Fibroblast of skin of right quadriceps (primary cell): ENCODE results near the gene TENM4.
A peak's percentile ranks its signal among the peaks of the same experiment; 100 is the strongest.

Source experiments
- DNase-seq: peaks from one replicate; pipeline ENCODE4 v3.0.0-alpha.2; 2013

Gene TENM4

GRCh38 chr11:79336797-79337517 is 103.9 kb downstream of the TENM4 start:
- no peak for DNase-seq

DNA sequence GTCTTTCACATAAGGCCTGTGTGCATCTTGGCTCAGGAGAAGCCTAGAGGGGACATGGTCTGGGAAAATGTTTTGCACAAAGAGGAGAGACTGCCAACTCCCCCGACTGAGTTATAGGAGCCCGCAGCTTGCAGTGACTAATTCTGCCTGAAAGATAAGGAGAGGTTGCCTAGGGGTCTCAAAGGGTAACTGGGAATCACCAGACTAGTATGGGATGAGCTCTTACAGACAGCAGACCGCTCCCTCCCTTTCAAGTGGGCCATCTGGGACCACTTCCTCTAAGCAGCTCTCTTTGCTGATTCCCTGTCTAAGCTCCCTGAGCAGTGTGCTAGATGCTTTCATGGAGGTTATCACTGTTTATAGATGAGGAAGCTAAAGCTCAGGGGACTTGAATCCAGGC is 105.1 kb downstream of the TENM4 start:
- DNase-seq, result no peak

GRCh38 chr11:79333355-79333754 is 107.5 kb downstream of the TENM4 start:
- DNase-seq, result no peak

DNA sequence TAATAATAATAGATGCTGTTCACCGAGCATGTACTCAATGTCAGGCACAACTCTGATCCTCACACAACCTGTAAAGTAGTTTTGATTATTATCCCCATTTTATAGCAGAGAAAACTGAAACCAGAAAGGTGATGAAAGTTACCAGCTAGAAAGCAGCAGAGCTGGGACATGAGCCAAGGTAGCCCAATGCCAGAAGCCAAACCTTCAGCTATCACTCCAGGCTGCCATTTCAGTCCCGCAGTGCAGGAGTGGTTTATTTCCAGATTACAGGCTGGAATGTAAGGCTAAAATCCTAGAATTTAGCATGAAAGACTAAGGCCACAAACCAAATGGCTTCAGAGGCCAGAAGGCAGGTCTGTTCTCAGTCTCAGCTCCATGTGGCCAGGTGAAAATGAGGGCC is 108.8 kb downstream of the TENM4 start:
- DNase-seq, result no peak

DNA sequence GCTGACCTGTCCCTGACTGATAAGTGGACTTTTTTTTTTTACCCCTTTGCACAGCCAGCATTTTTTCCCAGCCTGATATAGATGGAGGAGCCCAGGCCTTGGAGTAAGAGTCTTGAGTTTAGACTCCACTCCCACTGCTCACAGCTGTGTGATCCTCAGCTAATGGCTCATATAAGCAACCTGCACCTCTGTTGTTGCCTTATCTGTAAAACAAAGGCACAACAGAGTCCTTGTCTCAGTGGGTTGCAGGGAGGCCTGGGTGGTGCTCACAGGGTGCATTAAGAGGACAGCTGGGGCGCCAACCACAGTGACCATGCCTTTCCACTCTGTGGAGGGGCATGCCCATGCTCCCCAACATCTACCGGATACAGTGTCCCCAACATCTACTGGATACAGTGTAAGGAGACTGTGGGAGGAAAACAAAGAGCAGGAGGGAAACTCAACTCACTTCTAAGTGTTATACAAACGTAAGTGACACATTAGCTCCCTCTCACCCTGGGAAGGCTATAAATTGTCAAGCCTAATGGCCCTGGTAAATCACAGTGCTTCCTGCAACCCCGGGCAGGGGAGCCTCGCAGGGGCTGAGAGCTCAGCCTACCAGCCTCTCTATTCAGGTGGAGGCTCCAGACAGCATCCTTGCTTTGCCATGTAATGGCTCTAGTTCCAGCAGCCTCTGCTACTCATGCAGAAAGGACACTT is 109.5 kb downstream of the TENM4 start:
- no peak for DNase-seq

GRCh38 chr11:79330651-79331050 is 110.2 kb downstream of the TENM4 start:
- no peak for DNase-seq

GRCh38 chr11:79329561-79329960 is 111.3 kb downstream of the TENM4 start:
- no peak for DNase-seq

DNA sequence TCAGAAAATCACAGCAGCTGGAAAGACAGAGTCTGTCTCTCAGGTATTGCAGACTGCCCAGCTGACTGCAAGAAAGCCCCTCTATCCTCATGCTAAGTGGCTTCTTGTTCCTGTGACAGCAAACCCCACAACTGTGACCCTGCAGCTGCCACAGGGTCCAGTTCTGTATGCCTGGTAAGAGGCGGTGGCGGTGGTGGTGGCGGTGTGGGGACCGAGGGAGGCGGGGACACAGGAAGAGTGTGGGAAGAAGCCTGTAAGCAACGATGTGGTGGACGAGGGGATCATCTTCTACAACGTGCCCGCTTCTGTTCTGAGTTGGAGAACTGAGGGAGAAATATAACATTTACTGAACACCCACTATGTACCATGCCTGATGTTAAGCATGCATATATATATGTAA is 112.4 kb downstream of the TENM4 start:
- no peak for DNase-seq

GRCh38 chr11:79325851-79326250 is 115.0 kb downstream of the TENM4 start:
- no peak for DNase-seq

DNA sequence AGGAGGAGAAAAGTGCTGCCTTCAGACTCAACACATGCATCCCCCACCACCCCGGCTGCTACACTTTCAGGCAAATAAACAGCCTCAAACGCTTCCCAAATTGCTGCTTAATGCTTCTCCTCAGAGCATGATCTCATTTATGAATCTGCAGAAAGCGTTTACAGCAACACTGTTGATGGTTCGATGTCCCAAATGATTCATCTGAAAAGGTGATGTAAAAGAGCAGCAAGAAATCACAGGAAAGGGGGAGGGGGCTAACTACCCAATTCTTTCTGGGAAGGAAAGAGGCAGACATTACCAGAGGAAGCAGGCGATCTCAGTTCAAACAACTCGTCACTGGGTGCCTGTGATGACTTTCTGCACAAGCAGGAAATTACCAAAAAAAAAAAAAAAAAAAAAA is 119.6 kb downstream of the TENM4 start:
- peak; percentile 80 for DNase-seq

DNA sequence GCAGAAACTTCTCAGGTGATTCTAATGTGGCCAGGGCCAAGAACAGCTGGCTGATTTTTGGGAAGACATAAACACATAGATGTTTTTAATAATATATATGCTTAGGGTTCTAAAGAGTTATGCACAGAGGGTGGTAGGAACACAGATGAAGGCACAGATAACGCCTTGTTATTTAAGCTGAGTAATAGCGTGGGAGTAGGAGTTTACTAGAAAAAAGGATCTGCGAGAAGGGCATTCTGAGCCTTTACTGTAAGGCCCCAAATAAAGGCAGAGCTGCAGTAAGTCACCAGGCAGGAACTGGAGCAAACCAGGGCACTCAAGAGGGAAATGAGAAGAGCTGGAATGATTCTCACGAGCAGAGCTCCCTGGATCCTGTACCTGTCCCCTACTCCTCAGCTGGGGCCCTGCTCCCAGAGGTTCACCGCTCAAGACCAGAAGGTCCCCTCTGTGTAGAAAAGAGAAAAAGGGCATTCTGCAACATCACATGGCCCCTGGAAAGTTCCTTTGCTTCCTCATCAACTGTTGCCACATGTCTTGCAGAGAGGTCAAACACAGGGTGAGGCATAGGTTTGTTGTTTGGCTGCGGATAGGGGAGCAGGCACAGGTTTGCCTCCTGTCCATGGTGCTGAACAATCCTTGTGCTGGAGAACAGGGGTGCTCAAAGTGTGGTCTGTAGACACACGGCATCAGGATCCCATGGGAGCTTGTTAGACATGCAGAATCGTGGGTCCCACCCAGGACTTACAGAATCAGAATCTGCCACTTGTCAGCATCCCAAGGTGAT is 125.7 kb downstream of the TENM4 start:
- DNase-seq, result peak; percentile 37

DNA sequence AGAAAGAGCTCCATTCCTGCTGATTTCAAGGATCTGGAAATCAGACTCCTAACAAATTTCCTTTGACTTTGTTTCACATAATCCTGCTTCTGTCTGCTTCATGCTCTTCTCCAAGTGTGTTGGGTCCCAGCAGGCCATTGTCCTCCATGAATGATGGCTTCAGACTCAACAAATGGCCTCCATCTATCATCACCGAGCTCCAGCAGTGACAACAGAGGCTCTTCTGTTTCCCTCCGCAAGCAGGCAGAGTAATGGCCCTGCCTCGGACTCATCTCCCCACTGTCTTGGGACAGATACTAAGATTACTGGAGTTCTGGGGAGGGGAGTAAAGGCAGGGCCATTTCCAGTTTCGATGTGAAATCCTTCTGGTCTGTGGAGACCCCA is 127.3 kb downstream of the TENM4 start:
- DNase-seq, result no peak

DNA sequence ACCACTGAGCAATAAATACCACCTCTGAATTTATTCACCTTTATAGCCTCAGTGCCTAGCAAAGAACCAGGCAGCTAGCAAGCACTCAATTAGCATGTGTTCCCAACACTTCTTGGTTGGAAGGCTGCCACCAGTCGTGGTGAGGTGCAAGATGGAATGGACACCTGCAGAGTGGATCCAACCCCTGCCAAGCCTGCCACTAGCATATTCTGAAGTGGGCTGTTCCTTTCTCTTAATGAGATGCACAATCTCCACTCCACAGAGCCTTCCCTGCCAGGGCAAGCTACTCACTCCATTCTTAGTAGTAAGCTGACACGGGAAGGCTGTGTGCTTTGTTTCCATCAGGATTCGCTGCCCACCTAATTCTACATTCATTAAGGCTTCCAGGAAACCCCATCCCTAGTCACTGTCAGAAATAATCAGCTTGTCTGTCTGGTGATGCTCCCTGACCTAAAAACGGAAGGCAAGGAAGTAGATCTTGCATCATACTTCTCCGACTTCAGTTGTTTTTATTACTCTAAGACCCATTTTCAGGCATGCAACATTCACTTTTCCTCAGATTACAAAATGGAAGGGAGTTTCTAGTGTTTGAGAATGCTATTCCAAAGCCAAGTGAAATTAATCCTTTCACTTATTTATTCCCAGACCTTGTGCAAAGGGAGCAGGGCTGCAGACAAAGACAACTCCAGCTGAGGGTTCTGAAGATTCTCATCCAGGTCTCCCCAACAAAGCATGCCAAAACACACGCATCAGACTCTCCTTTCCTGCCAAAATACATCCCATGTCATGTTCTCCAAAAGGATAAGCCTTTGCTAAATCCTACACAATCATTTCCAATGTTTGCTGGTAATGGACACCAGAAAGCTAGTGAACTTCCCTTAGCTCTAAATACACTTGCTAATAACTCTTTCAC is 128.0 kb downstream of the TENM4 start:
- DNase-seq, result no peak

DNA sequence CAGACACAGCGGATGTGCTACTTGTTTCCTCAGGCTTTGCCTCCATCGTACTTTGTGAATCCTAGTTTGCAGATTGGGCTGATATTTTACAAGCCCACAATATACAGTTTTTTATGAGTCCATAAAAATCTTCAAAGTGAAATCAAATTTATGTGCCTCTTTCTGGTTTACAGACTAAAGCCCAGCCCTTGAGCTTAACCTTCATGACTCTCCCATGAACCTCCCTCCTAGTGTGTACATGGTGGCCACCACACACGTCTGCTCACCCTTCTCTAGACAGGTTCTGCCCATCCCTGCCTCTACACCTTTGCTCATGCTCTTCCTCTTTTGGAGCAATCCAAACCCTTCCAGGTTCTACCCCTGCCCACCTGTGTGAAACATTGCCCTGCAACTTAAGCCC is 129.4 kb downstream of the TENM4 start:
- DNase-seq, result no peak

- no peak for DNase-seq
Observed at GRCh38 chr11:79309407-79309806, 131.4 kb downstream of the TENM4 start.

- DNase-seq, result no peak
Observed at GRCh38 chr11:79308429-79308828, 132.4 kb downstream of the TENM4 start.

DNA sequence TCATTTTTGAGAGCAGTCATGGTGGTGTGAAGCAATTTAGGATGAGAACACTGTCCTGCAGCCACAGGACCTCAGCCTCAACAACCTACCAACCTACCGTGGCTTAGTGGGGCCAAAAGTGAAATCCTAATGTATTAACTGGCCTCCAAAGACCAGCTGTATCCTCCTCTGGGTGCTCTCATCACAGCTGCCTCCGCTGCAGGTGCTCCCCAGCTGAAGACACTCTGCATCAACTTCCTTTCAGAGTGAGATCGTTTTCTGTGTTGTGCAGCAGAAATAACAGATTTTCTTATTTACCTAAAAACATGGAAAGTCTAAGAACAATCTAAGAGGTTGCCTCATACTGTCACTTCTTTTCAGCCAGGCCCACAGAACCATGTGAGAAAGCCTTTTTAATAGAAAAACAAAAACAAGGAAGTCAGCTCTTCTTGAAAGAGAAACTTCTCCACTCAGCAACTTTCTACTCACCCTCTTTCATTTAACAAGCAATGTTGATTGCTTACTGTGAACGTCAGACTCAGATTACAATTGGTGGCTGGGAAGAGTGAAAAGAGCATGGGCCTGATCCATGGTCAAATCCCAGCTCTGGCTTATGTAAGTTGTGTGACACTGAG is 136.1 kb downstream of the TENM4 start:
- DNase-seq, result no peak

DNA sequence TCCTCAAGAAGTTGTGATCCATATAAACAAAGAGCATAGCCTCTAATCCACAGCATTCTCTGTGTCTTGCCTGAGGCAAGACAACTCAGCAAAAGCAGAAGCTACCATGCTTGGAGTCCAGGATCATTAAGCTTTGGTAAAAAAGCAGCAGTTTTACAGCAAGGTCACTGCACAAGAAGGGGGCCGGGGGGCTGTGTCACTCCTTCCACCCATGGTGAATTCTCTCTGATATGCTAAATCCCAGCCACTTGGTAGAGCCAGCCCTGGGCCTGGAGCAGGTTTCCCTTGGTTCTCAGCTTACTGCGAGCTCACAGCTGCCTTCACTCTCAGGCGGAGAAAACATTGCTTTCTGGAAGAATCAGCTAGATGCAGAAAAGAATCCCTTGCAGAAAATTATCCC is 144.7 kb downstream of the TENM4 start:
- no peak for DNase-seq

- no peak for DNase-seq
Observed at GRCh38 chr11:79294845-79295731, 145.7 kb downstream of the TENM4 start.

DNA sequence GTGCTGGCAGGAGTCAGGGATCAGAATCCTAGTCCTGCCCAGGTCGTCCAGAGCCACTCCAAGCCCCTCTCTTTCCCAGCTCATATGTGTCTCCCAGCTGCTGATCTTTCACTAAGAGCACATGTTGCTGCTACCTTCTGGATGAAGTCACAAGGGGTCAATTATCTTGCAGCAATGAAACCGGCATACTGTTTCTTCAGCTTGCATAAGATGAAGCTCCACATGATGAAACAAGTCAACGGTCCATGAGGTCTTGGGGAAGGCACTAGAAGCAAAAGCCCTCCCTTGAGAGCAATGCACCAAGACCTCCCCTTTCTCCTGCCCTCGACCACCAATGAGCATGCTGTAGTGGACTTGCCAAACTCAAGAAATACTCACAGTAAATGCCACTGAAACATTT is 148.9 kb downstream of the TENM4 start:
- DNase-seq, result no peak

DNA sequence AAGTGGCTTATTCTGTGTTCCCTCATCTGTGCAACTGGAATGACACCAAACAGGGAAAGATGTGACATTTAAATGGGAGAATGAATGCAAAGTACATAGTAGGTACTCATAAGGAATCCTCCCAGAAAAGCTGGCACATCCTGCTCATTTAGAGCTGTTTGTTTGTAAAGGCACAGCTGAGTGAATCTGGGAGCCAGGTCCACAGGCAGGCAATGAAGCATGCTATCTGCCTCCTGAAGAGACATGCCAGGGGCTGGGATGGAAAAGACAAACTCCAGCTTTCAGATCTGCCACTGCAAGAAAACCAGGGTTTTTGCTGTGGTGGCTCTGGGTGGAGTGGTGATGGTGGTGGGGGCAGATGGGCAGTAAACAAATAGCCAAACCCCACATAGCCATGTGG is 150.1 kb downstream of the TENM4 start:
- DNase-seq, result no peak
